GM10266 (cell line): Measurements from ENCODE around the gene CREB3L1.
"Not testable (repeated sequence)": the region's sequence is repeated elsewhere in the genome, so short reads cannot be mapped to it uniquely, and the experiment has no call there.

Experiments
- DNase-seq: peaks from one replicate; pipeline ENCODE4 v3.0.0; 2012; ENCODE audit errors: extremely low spot score
- CTCF ChIP-seq: IDR thresholded peaks from 2 replicates; pipeline ENCODE4 v1.5.1; 2012; ENCODE audit warnings: mild to moderate bottlenecking, low read depth; ENCODE audit not compliant: control insufficient read depth, insufficient read depth; ENCODE audit errors: missing control alignments

Gene CREB3L1

DNA sequence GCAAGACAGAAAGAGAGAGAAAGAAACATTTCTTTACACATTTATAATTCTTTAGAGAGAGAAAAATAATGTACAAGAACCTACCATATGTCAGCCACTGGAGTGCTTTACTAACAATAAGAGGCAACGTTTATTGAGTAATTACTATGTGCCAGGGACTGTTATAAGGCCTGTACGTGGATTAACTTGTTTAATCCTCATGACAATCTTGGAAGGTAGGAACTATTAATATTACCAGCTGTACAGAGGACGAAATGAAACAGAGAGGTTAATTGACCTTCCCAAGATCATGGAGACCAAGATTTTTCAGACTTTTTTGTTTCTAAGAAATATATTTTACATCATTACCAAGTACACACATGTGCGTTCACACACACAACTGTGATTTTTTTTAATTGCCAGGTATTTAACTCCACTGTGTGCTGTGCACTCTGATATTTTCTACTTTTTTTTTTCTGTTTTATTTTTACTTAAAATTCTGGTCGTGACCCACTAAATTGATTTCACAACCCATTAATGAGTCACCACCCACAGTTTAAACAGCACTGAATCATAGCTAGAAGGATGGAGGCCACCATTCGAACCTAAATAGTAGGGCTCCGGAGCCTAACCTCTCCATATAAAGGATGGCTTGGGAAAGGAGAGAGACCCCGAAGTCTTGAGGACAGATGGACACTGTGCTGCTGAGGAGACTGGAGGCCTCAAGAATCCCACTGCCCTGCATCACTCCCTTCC lies 21.4 kb downstream of the CREB3L1 start:
- no peak for TF ChIP-seq CTCF
- no peak for DNase-seq

DNA sequence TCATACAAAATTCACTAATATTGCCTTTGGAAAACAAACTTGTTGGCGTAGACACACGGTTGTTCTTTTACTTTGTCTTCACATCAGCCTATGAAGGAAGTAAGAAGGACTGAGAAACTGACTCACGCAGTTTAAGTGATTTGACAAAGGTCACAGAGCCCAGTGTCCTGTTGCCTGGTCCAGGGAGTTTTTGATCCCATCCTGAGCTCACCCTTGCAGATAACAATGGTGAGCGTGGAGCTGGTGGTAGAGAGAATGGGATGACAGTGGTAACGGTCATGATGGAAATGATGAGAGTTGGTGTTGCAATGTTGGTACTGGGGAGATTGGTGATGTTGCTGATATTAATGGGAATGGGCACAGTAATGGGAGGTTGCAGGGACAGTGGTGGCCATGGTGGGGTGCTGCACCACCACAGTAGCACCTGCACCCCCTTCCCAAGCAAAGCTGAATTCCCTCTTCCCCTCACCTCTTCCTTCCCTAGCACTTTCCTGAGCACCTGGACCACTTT lies 22.0 kb downstream of the CREB3L1 start:
- TF ChIP-seq CTCF, result no peak
- DNase-seq, result no peak

DNA sequence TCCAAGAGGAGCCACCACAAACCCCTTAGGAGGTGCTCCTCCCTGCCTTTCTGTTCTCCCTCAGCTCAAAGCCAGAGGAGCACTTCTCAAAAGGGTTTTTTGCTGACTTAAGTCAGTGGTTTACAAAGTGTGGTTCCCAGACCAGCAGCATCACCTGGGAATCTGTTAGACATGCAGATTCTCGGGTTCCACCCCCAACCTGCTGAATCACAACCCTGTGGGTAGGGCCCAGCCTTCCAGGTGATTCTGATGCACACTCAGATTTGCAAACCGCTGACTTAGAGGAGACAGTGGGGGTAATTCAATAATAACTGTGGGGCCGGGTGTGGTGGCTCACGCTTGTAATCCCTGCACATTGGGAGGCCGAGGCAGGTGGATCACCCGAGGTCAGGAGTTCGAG lies 22.8 kb downstream of the CREB3L1 start:
- no peak for TF ChIP-seq CTCF
- DNase-seq, result no peak

DNA sequence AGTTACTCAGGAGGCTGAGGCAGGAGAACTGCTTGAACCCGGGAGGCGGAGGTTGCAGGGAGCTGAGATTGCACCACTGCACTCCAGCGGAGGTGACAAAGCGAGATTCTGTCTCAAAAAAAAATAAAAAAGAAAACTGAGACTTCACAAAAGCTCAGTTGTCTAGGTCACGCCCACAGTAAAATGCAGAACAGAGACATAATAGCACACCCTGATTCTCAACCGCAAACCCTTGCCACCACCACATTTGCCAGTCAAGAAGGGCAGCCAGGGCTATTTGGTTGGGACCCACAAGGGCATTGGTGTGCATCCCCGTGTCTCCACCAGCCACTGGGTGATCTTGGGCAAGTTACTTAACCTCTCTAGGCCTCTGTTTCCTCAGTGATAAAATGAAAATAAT lies 25.4 kb downstream of the CREB3L1 start:
- DNase-seq, result peak; percentile 67

GRCh38 chr11:46304036-46304435 lies 26.6 kb downstream of the CREB3L1 start:
- not testable (repeated sequence) for DNase-seq

More for the DNA sequence above, 25.4 kb downstream of the CREB3L1 start:
- no peak for TF ChIP-seq CTCF

DNA sequence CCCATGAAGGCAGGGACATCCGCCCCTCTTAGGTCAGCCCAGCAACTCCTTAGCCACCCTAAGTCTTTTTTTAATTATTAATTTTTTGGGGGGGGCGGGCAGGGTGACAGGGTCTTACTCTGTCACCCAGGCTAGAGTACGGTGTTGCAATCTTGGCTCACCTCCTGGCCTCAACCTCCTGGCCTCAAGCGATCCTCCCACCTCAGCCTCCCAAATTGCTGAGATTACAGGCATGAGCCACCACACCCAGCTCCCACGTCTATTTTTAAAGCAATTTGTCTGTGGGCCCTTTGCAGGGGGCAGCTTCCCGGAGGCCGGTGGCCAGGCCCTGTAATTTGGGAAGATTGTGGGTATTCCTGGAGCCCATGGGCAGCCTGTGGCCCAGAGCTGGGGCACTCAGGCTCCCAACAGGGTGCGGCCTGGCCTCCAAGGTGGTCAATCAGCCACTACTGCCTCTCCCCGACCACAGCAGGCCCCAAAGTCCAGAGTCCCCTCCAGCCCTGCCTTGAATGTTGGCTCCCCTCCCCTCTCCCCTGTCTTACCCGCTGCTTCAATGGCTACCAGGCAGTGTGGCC lies 27.2 kb downstream of the CREB3L1 start:
- DNase-seq, result no peak
- no peak for TF ChIP-seq CTCF

- no peak for DNase-seq
- TF ChIP-seq CTCF, result no peak
Observed at GRCh38 chr11:46305295-46305694, 27.8 kb downstream of the CREB3L1 start.
